Cardiac fibroblast (primary cell): ENCODE results near the gene IGSF23.

Experiments used
- DNase-seq, 2 donors: peaks; one replicate each; pipeline versions ENCODE4 v3.0.0 to v3.0.0-alpha.2; 2010; ENCODE audit warnings: low read depth in 2 of 2
- H3K4me3 ChIP-seq, 2 donors: replicated peaks in 1 of 2; 1 replicate in 1 of 2; 2 replicates in 1 of 2; pipeline ENCODE4 v1.5.1; 2011; ENCODE audit warnings: low read depth in 2 of 2, low read length in 2 of 2, mild to moderate bottlenecking in 2 of 2, moderate library complexity in 1 of 2
- TF ChIP-seq, protein P1 (sequence below): IDR thresholded peaks from one replicate; pipeline ENCODE4 v1.5.1; 2011; ENCODE audit warnings: low read depth, mild to moderate bottlenecking, low read length, inconsistent platforms

IGSF23 gene

DNA sequence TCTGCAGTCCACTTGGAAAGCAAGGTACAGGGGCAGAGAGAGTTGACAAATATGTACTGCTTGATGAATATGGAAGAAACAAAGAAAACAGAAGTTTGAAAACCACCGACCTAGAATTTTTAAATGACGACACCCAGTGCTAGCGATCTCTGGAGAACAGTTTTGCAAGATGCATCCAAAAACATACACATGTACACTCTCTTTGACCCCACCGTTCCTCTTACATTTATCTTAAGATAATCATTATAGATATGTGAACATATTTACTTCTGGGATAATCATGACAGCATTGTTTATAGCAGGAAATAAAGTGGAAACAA, 40.8 kb upstream of the IGSF23 start:
- no peak for DNase-seq
- no peak overlapping the region for H3K4me3 ChIP-seq
- TF ChIP-seq, protein P1, sequence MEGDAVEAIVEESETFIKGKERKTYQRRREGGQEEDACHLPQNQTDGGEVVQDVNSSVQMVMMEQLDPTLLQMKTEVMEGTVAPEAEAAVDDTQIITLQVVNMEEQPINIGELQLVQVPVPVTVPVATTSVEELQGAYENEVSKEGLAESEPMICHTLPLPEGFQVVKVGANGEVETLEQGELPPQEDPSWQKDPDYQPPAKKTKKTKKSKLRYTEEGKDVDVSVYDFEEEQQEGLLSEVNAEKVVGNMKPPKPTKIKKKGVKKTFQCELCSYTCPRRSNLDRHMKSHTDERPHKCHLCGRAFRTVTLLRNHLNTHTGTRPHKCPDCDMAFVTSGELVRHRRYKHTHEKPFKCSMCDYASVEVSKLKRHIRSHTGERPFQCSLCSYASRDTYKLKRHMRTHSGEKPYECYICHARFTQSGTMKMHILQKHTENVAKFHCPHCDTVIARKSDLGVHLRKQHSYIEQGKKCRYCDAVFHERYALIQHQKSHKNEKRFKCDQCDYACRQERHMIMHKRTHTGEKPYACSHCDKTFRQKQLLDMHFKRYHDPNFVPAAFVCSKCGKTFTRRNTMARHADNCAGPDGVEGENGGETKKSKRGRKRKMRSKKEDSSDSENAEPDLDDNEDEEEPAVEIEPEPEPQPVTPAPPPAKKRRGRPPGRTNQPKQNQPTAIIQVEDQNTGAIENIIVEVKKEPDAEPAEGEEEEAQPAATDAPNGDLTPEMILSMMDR = no peak

DNA sequence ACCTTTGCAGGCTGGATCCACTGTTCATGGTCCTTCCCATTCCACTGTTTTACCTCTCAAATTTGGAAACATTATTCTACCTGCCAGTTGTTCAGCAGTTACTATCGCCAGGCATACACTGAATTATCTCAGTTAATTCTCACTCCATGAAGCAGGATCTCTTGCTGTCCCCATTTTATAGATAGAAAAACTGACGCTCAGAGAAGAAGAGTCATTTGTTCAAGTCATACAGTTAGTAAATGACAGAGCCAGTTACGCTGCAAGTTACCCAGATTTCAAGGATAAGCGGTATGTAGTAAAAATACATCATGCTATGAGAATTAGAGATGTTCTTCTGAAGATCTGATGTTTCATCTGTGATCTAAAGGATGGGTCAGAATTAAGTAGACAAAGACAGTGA, 40.2 kb upstream of the IGSF23 start:
- no peak for DNase-seq
- H3K4me3 ChIP-seq = no peak overlapping the region
- TF ChIP-seq, protein P1 = no peak

DNA sequence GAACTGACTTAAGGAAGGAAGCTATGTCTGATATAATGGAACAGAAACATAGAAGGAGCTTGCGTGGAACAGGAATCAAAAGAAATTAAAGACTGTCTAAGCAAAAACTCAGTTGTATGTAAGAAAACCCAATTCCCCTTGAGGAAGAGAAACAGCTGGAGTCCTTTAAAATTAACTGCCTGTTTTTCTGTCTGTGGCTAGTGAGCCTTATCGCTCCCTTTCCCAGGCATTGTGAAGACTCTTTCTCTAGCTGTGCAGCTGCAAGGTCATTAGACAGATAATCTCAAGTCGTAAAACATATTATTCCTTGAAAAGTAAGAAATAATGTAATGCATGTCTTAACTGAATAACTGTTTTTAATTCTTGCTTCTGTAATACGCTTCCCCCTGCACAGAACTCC, 39.7 kb upstream of the IGSF23 start:
- no peak overlapping the region for H3K4me3 ChIP-seq
- peak in 1 of 2 donors; percentile 31 for DNase-seq
- TF ChIP-seq, protein P1 = no peak

DNA sequence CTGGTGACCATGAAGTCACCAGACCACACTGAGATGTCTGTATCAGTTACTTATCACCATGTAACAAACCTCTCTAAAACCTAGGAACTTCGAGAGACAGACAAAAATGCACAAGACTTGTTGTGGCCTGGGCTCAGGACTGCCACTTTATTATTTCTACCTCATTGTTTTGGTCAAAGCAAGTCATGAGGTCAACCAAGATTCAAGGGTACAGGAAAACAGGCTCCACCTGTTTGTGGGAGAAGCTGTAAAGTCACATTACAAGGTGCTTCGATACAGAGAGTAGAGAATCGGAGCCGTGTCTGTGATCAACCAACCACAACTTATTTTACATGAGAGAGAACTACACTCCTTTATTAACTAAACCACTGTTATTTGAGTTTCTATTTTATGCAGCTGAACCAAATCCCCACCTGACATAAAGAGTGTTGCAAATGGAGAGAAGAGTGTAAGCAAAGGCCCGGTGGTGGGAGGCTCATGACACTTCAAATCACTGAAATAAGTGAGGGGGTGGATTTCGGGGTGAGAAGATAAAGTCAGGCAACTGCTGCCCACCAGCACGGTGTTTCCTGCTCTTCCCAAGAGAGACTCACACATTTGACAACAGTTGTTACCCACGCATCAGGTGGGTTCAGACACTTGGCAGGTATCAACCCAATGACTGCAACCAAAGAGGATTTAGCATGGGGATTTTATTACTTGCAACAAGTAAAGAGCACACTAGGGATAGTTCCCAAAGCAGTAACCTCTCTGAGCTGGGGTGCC, 39.0 kb upstream of the IGSF23 start:
- H3K4me3 ChIP-seq = no peak overlapping the region
- TF ChIP-seq, protein P1 = no peak
- no peak for DNase-seq

DNA sequence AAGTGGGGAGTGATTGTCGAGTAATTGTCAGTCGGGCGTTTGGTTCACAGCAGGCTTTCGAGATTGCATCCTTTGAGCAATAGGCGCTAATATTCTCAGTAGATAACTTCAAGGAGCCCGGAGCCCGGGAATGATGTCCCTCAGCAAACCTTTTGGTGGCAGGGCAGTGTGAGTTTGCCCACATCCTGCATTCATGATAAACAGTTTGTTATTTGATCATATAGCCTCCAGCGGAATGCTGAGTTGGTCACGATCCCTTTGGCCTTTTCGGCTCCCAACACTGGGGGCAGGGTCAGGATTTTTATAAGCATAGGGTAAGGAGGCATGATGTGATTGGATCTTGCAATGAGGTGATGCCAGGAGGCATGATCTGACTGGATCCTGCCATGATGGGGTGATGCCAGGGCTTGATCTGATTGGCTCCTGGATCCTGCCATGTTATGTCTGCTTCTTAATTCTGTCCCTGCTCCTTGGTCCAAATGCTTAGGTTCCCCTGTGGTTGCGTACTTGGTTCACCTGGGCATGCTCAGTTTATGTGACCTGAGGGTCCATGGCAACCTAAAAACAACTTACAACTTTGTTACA, 38.2 kb upstream of the IGSF23 start:
- TF ChIP-seq, protein P1 = no peak
- no peak overlapping the region for H3K4me3 ChIP-seq
- no peak for DNase-seq

DNA sequence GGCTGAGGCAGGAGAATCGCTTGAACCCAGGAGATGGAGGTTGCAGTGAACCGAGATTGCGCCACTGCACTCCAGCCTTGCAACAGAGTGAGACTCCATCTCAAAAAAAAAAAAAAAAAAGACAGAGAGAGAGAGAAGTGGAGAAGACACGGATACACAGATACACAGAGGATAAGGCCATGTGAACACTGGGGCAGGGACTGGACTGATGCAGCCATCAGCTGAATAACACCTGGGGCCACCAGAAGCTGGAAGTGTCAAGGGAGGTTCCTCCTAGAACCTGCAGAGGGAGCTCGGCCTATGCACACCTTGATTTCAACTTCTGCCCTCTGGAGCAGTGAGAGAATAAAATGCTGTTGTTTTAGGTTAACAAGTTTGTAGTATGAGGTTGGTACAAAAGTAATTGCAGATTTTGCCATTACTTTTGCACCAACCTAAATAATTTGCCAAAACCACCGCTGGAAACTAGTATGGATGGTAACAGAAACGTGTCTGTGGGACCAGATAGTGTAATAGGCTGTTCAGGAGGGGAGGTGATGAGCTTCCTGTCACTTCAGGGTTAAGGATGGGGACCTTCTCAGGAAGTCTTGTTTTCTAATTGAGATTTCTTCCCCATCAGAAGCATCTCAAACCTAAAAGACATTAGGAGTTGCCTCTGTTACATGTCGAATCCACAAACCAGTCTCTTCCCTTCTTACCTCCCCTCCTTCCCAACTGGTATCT, 36.4 kb upstream of the IGSF23 start:
- peak; percentile 37 to 59 for DNase-seq
- no peak overlapping the region for H3K4me3 ChIP-seq
- TF ChIP-seq, protein P1 = peak; percentile 69
